ENCODE results near the gene RGP1. TPM values are rescaled to one million over a fixed set of nuclear protein-coding genes. Genes with fewer than 3 reads are reported as not detected.

Gene RGP1
- total and polyA plus RNA-seq, 9 of the 15 experiments (the other 6 are each of a cell fraction or from before 2014, with no cell fraction given) = 0.42 to 13.8 (median 6.7) TPM

- TF ChIP-seq BCL6 (CRISPR knock-in tag; IDR thresholded peaks at IDR 0.05) (no peak), SUPT5H (IDR thresholded peaks at IDR 0.05) (peak; percentile 67), NFYB (IDR thresholded peaks at IDR 0.05; ENCODE audit: extremely low read depth, insufficient read length) (no peak), ZBTB26 (CRISPR knock-in tag; IDR thresholded peaks at IDR 0.05) (0 out of 2 replicates have a peak, but pooled peaks have one; percentile 59), TEAD2 (tag; IDR thresholded peaks at IDR 0.05) (no peak), POLR2G (IDR thresholded peaks at IDR 0.05; ENCODE audit: low read depth, low read length) (peak; percentile 82), VEZF1 (CRISPR knock-in tag; IDR thresholded peaks at IDR 0.05) (peak; percentile 72), CXXC5 (CRISPR knock-in tag; IDR thresholded peaks at IDR 0.05) (peak; percentile 59; the same call in 1 of the 2 replicates), CREB3L1 (IDR thresholded peaks at IDR 0.05; ENCODE audit: borderline replicate concordance, low read depth) (0 out of 2 replicates have a peak, but pooled peaks have one; percentile 50), ZNF639 (CRISPR knock-in tag; conservative IDR thresholded peaks at IDR 0.05 in 1 of 2, IDR thresholded peaks at IDR 0.05 in 1 of 2) (0 out of 4 replicates have a peak, but pooled peaks of 1 of the 2 experiments have one; percentile 35), STAT6 (CRISPR knock-in tag; IDR thresholded peaks at IDR 0.05) (no peak), C11orf30 (IDR thresholded peaks at IDR 0.05; ENCODE audit: low read depth) (no peak), EHMT2 (IDR thresholded peaks at IDR 0.05) (0 out of 2 replicates have a peak, but pooled peaks have one; percentile 37), ZNF384 (IDR thresholded peaks at IDR 0.05; ENCODE audit: low read depth, low read length) (no peak), NRF1 (conservative IDR thresholded peaks at IDR 0.05 in 1 of 2, IDR thresholded peaks at IDR 0.05 in 1 of 2) (peak; percentile 76 to 79), YBX1 (IDR thresholded peaks at IDR 0.05) (no peak), YY1 (IDR thresholded peaks at IDR 0.05; ENCODE audit: borderline replicate concordance in 1 of 3, control insufficient read depth in 1 of 3, extremely low read depth in 1 of 3, insufficient read depth in 3 of 3, insufficient read length in 1 of 3, insufficient replicate concordance in 2 of 3, low read depth in 1 of 3, low read length in 2 of 3) (peak in 1 of 3 experiments; percentile 3)
Measured at GRCh38 chr9:35756275-35757225, 7.5 kb downstream of the RGP1 start (continued).
